GM19025 (cell line): ENCODE measurements around the gene DNER.
"Not testable (repeated sequence)": the region's sequence is repeated elsewhere in the genome, so short reads cannot be mapped to it uniquely, and the experiment has no call there.

ENCODE experiments used
- ATAC-seq: cut with Tn5 transposase; IDR thresholded peaks from one replicate; pipeline ENCODE4 v1.9.1; 2021; ENCODE audit warnings: mild to moderate bottlenecking, low read depth, moderate library complexity; ENCODE audit not compliant: unreplicated experiment

Gene DNER

DNA sequence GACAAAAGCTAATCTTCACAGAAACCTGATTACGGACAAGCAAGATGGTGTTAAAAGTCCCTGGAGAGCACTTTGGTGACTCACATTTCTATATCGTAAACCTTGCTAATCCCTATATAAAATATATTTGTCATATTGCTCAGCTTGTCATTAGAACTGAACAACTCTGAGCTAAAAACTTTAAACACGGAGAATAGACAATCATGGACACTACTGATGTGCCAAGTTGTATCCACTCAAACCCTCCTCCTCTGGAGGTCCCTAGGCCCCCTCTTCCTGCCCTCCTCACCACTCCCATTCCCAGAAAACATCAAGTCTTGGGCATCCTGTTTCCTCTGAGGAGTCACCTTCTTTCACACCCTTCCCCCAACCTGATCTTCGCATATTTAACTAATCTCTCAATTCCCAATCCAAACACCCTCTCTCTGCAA is 304.6 kb downstream of the DNER start:
- ATAC-seq = no peak

DNA sequence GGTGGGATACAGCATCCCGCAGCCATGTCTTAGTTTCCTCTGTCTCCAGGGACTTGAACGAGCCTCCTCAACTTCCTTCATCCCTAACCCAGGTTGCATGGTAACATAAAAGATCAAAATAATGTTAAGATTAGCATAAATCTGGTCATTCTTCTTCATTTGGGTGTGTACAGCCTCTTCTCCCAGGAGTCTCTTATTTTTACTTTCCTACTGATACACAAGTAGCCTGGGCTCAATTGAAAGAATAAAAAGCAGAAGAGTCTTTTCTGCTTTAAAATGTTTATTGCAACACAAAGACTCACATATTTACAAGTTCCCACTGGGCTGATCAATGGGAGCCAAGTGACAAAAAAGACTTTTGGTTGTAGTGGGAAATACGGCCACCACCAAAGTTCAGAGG is 305.4 kb downstream of the DNER start:
- no peak for ATAC-seq

DNA sequence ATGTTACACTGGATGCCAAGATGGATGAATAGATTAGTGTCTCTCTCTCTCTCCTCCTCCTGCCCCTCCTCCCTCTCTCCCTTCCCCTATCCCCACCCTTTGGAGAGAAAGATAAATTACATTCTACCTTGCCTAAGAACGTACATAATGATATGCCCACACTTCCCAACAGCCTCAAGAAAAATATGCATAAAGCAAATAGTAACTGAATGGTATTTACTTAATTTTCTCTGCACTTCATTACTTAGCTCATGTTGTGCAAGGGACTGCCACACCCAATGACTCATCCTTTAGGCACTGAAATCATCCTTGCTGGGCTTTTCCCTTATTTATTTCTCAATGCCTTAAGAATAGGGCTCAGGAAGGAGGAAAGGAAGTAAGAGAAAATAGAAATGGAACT is 306.0 kb downstream of the DNER start:
- ATAC-seq = no peak

GRCh38 chr2:229407170-229407569 is 307.2 kb downstream of the DNER start:
- ATAC-seq = no peak

GRCh38 chr2:229405796-229406195 is 308.6 kb downstream of the DNER start:
- no peak for ATAC-seq

GRCh38 chr2:229403296-229403695 is 311.1 kb downstream of the DNER start:
- ATAC-seq = no peak

- no peak for ATAC-seq
These were observed 313.0 kb downstream of the DNER start for GRCh38 chr2:229401171-229401865.

- no peak for ATAC-seq
These were observed 320.4 kb downstream of the DNER start for GRCh38 chr2:229393926-229394325.

DNA sequence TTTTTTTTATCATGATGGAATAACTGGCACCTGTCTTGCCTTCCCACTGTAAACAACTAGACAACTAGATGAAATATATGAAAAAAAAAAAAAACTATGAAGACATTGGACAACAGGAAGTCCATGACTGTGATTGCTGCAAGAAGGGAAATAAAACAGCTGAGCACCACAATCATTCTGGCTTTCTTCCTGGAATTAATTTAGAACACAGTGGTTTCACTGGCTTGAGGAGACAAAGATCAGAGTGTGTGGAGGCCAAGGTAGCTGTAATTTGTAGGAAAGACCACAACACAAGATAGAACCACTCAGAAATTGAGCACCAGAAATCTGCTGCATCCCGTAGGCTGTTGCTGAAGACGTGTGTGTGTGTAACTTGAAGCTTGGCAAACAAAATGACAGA is 322.2 kb downstream of the DNER start:
- ATAC-seq = no peak

DNA sequence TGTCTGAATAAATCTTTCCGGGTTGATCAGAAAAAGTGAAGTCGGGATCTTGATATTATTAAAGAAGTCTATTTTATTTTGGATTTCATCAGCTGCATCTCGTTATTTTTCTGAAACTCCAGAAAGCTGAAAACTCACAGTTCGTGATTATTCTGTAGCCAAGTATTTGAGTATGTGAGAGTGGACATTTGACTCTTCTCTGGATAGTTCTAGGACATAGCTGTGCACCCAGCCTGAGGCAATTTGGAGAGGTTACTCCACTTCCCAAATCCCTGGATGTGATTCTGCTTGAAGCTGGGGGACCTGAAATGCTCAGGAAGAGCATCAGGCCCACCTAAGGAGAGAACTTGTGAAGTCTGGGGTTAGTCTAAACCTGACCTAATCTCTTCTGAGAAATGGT is 325.6 kb downstream of the DNER start:
- ATAC-seq = no peak

DNA sequence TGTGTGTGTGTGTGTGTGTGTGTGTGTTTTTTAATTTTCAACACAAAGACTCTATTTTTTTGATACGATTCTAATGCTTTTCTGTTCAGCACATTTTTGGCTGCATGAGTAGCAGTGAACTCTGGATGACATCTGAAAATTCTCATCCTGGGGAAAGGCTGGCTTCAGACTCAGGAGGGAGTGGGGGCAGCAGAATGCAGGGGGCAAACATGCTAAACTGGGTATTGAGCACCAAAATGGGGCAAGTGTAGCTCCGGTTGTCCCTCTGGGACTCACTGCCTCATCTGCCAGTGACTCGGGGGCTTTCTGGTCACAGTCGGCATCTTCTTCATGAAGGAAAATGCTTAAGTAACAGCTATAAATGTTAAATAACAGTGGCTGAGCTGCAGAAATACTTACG is 326.5 kb downstream of the DNER start:
- ATAC-seq = no peak

DNA sequence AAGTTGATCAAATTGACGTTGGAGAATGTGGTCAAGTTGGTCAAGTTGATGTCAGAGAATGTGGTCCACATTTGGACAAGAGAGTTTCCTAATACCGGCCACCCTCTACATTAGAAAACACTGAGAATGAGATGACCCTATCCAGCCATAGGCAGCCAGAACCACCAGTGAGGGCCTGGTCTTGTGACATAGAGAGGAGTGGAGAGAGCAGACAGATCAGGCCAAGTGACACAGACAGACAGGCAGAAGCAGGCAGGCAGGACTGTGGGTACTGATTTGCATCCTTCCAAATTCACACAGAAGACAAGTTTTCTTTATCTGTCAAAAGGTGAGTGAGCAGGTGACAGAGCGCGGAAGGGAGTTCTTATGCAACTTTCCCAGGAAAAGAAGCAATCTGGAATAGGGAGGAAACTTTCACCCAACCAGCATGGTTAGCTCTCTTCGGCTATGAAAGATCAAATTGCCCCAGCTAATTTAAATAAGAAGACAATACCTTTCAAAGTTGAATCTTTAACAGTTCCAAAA is 334.2 kb downstream of the DNER start:
- no peak for ATAC-seq

DNA sequence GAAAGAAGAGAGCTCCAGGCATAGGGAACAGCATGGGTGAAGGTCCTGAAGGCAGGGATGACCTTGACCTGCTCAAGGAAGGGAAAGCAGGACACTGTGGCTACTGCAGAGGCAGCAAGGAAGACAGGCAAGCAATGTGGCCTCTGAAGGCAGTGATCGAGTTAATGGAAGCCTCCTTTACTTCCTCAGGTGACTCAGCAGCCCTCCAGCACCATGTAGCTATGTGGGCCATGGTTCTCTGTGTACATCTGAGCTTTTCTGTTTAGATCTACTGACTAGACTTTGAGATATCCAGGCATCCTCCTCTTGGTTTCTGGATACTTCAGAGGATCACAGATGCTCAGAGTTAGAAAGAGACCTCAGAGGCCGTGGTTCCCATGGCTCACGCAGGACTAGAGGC is 336.0 kb downstream of the DNER start:
- no peak for ATAC-seq

GRCh38 chr2:229376866-229377265 is 337.5 kb downstream of the DNER start:
- no peak for ATAC-seq

- ATAC-seq = no peak
These were observed 339.1 kb downstream of the DNER start for GRCh38 chr2:229375251-229375650.

DNA sequence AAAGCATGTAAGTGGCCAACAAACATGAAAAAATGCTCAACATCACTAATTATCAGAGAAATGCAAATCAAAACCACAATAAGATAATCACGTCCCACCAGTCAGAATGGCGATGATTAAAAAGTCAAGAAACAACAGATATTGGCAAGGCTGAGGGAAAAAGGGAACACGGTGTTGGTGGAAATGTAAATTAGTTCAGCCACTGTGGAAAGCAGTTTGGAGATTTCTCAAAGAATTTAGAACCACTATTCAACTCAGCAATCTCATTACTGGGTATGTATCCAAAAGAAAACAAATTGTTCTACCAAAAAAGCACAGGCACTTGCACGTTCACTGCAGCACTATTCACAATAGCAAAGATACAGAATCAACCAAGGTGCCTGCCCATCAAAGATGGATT is 341.0 kb downstream of the DNER start:
- ATAC-seq = not testable (repeated sequence)

DNA sequence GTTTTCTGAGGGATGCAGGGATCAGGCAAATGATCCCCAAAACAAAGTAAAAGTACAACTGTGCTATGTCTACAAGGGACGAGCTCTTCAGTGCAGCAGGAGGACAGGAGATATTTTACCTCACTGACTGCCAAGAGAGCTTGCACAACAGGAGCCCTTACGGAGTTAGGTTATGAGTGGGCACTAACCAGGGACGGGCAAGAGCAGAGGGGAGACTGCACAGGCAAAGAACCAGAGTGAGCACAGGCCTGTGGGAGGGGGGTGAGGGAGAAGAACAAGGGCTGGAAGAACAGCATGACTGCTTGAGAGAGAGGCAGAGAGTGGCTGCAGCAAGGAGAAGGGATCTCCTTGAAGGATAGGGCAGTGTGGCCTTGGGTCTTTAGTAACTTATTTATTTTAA is 342.1 kb downstream of the DNER start:
- ATAC-seq = no peak

DNA sequence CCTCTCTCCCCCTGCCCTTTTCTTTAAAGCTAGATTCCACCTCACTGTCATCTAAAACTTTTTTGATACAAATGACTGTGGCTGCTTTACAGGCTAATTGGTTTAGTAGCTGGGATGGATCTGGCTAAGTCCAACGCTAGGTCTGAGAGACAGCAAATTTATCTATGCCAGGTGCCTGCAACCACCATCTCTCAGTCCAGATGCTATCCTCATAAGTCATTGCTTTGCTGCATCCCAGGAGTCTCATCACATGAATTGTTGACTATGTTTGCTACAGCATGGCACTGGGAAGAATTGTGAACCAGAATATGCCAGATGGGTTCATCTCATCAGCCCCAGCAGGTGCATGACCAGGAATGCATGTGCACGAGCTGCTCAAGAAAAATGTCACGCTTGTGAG is 343.3 kb downstream of the DNER start:
- no peak for ATAC-seq

- ATAC-seq = no peak
These were observed 343.8 kb downstream of the DNER start for GRCh38 chr2:229370509-229370908.

DNA sequence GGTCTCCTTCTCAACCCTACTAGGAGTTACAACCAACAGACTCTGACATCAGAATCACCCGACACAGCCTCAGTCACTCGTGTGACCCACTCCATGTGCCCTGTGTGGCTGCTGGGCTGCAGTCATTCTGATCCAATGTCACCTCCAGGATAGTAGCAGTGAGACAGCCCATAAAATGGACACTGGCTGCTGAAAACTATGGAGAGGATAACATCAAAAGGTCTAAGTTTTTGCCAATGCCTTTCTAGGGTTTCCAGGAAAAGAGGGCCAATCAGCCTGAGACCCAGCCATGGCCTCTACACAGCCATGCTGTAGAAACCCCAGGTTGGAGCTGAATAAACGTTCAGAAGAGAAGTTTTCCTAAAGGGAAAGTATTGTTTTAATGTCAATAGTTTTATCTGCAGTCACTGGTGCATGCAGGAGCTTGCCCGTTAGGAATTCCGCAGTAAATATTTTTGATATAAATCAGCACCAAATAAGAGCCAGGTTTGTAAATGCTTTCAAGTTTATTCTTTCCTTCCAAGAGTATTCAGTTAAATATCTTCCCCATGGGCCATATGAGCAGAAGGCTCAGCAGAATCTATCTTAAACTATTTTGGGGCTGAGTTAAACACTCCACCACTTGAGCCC is 351.1 kb downstream of the DNER start:
- ATAC-seq = no peak

GRCh38 chr2:229350883-229351282 is 363.5 kb downstream of the DNER start:
- ATAC-seq = no peak

DNA sequence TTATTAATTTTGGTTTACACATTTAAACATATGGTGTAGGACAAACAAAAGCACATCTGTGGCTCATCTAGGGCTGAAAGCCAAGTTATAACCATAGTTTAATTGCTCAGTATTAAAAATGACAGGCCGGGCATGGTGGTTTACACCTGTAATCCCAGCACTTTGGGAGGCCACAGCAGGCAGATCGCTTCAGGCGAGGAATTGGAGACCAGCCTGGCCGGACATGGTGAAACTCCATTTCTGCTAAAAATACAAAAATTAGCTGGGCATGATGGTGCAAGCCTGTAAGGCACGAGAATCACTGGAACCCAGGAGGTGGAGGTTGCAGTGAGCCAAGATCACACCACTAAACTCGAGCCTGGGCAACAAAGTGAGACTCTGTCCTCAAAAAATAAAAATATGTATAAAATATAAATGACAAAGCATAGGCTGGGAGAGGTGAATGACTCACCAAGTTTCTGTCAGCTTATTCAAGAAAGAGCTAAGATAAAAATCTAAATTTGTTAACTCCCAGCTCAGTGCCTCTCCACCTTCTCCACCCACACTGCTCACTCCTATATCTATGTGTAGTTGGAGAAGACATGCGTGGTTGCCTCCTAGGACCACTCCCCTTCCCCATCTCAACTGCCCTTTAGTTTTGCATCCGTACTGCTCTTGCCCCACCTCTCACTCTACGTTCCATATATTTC is 364.1 kb downstream of the DNER start:
- ATAC-seq = no peak
